Embryonic facial prominence (tissue), 1 donor: ENCODE data around the gene MEI4.
"Not testable (repeated sequence)": the region's sequence is repeated elsewhere in the genome, so short reads cannot be mapped to it uniquely, and the experiment has no call there.

Source experiments
- DNase-seq: peaks from one replicate; pipeline ENCODE4 v3.0.0-alpha.2; 2016; ENCODE audit errors: extremely low spot score

Gene MEI4, protein sequence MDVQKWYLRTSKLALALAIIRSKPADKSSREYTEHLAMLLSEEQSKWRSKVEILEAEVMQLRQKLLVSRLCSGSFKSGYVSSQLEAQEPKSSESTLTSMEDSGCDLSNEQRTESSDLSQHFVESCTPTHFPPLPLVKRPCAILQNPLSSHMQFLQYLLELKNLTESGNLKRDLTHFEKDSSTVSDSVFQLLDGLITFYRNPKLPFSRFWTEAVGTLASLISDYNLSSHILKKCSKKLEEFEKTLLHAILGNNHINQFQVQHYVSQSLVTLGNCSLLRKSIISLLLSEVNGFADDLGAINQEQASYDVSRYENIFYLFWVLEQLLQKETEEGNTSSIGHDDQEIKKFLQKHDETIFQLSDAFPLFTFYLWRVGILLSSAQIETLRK

DNA sequence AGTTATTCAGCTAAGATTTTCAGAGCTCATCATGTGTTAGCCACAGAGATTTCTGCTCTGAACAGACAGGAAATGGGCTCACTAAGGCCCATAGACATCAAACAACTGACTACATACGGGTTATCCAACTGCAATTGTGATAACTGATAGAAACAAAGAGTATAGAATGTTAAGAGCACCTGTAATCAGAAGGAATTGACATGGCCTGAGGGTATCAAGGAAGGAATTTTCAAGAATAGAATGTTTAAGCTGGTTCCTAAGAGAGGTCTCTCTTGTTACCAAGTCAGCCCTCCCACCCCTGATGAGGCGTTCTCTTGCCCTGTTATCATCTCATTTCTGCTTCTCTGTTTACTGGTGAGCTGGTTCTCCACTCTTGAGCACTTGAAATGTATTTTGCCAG, at the start of gene MEI4:
TSS of gene MEI4 (plus strand) at position 301 of the 400 bp plus-strand sequence. CDS start 37,633 bp downstream, outside the sequence.
- DNase-seq = no peak

DNA sequence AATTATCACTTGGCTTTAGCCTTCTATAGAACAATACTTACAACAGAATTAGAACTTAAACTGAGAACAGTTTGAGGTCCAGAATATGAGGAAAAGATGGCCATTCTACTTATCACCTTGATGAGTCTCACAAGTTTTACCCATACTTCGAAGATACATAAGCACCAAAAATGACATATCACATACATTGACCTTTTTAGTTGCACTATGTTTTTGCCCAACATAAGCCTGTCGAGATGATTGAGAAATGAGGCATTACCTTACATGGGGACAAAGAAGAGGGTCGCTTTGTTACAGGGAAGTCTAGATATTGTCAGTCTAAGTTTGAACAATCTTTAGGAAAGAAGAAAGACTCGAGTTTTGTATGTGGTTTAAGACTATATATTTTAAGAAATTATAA, 48.4 kb upstream of the MEI4 start:
- DNase-seq = no peak

DNA sequence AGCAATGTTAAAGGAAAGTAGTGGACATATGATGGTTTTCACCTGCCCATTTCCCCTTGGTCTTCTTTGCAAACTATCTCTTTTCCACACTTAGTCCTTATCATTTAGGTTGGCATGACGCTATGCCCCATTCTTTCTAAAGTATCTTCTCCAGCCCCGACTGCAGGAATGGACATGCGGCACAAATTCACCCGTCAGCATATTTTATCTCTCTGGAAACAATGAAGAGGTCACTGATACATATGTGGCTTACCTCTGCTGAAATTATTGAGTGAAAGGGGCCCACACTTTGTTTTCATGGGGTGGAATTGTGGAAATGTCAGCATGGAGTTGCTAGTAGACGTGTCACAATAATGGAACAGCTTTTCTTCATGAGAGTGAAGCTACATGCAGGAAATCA, 45.8 kb upstream of the MEI4 start:
- DNase-seq = no peak

DNA sequence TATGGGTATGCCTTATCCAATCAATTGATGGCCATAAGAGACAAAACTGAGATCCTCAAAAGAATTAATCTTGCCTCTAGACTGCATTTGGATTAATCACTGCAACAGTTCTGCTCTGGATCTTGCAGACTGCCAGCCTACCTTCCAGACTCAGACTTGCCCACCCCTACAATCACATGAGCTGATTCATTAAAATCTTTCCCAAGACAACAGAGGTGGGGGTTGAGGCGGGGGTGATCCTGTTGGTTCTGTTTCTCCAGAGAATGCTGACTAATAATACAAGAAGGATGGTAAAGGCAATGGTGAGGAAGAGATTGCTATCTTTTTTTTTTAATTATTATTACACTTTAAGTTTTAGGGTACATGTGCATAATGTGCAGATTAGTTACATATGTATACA, 43.7 kb upstream of the MEI4 start:
- DNase-seq = no peak

DNA sequence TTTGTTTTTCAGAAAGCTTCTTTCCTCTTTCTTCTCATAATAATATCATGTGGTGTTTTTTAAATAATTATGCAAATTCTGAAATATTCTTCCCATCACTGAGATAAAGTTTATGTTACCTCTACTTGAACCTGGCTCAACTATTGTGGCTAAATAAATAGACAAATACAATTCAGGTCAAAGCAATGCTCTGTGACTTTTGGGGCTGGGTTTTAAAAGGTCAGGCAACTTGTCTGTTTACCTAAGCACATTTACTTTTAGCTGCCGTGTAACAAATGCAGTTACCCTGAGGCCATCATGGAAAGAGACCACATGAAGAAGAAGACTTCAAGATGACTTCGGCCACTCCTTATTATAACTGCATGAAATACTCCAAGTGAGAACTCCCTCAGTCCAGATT, 33.7 kb upstream of the MEI4 start:
- no peak for DNase-seq

DNA sequence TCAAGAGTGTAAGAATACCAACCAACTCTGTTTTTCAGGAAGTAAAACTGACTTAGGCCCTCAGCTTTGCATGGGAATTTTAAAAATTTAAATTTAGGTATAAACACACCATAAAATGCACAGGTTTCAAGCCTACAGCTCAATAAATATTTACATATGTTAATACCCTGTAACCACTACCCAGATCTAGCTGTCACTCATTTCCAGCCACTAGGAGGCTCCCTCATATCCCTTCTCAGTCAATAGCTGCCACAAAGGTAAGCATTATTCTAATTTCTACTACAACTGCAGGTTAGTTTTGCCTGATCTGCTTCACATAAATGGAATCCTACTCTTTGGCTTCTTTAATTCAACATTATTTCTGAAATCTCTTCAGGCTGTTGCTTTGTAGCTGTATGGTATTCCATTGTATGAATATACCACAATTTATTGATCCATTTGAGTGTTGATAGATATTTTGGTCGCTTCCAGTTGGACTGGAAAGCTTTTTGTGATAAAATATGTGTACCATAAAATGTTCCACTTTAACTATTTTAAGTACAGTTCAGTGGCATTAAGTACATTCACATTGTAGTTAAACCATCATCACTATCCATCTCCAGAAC, 32.5 kb upstream of the MEI4 start:
- no peak for DNase-seq

DNA sequence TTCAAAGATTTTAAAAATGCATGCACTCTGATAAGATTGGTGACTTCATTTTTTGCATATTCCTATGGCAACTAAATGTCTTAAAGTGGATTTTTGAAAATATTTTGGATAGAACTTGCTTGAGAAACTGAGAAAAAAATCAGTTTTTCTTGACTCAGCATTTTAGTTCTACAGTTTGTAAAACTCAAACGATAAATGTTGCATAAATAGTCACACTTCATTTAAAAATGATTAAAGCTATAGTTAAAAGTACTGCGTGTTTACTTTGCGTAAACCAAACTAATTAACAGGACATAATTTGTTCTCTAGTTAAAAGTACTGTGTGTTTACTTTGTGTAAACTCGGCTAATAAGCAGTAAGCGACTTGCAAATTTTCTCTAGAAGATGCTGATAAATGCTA, 28.3 kb upstream of the MEI4 start:
- no peak for DNase-seq

DNA sequence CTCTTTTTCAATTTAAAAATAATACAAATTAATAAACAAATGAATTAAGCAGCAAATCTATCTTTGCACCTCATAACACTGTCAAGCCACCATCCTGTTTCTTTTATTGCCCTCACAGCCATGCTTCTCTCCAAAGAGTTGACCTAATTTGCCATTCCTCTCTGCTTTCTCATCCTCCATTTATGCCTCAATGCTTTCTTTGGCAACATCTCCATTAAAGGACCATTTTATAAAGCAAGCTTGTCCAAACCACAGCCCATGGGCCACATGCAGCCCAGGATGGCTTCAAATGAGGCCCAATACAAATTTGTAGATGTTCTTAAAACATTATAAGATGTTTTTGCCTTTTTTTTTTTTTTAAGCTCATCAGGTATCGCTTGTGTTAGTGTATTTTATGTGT, 26.4 kb upstream of the MEI4 start:
- no peak for DNase-seq

DNA sequence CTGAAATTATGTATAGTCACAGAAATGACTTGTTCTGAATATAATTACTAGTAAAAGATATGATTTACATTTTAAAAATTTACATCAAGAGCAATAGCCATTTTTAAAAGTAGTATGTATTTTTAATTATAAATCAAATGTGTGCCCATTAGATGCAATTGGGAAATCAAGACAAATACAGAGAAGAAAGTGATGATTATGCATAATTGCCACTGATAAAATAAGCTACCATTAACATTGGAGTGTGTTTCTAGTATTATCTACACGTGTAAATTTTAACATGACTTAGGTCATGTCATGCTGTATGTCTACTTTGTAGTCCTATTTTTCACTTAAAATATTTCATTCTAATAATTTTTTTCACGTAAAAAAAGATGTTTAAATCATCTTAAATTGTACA, 22.8 kb upstream of the MEI4 start:
- DNase-seq = no peak

DNA sequence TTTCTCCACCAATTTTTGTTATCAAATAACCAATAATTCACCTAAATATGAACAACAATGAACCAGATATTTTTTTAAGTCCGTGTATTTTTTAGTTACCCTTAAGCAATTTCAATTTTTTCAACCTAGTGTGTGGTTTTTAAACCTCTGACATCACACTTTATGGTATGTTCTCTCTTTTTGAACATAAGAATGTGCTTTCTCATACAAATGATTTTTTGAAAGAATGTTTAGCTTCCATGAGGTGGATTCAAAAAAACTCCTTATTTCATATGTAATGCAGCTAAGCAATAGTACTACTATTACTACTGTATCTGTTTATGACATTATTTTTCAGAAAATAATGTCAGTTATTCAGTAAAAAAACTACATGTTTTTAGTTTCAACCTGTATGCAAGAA, 19.4 kb upstream of the MEI4 start:
- no peak for DNase-seq

DNA sequence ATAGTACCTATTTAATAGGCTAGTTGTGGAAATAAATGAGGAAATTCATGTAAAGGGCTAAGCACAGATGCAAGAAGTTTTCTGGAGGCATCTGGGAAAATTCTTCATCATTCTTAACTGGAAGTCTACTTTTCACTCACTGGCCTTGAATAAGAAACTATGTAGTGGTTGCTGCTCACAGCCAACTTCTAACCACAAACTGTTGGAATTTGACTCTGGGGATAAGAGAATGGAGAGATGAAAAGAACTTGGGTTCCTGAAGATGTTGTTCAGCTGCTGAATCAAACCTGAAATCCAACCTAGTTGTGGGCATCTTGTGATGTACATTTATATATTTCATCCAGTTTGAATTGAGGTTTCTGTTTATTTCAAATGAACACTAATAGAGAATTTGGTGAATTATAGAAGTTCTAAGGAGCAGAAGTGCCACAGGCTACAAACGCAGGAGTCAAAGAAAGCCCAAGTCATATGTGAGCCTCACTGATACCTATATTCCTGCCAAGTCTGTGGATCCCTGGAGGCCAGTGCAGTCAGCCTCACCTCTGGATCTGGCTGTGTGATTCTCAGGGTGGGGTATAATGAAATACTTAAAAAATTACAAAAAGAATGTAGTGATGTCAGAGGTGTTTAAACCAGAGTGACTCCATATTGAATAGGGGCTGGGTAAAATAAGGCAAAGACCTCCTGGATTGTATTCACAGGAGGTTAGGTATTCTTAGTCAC, 18.7 kb upstream of the MEI4 start:
- no peak for DNase-seq

DNA sequence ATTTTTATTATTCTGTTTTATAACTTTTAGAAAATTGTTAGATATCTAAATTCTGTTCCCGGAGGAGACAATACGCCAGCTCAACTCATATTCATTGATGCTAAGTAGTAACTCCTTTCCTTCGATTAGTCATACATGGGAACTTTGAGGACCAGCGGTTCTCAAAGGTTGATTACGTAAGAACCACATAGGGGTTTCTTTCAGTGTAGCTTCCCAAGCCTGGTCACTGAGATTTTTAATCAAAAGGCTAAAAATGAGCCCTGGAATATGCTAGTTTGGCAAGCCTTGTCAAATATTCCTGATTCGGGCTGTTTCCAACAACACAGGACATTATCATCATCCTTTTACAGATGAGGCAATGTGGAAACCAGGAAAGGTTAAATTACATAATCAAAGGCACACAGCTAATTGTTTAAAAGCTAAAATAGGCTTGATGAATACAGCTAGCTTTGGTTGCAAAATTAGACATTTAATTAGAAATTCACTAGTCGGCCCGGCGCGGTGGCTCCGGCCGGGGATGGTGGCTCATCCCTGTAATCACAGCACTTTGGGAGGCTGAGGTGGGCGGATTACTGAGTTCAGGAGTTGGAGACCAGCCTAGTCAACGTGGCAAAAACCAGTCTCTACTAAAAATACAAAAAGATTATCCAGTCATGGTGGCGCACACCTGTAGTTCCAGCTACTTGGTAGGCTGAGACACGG, 14.6 kb upstream of the MEI4 start:
- DNase-seq = no peak

DNA sequence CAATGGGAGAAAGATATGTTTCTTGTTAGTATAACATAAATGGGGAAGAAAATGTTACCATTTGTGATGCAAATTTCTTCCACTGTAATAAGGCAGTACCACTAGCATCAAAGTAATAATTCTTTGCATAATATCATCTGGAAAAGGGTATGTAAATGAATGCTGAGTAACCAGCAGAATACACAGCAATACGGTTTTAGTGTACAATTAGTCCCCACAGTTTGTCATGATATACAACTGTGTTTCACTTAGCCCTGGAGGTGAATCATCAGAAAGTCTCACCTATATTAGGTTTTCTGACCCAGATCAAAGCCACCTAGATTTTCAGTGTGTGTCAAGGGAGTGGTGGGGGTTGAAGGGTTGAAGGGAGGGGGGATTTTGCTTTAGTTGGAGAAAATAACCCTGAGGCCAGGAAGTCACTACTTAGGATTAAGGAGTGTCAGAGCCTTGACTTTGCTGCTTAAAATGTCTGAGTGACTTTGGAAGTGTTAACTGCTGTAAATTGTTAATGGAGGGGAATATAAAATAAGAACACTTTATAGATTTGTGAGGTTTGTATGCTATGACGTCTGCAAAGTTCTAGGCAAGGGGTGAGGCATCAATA, 8.6 kb upstream of the MEI4 start:
- DNase-seq = no peak

DNA sequence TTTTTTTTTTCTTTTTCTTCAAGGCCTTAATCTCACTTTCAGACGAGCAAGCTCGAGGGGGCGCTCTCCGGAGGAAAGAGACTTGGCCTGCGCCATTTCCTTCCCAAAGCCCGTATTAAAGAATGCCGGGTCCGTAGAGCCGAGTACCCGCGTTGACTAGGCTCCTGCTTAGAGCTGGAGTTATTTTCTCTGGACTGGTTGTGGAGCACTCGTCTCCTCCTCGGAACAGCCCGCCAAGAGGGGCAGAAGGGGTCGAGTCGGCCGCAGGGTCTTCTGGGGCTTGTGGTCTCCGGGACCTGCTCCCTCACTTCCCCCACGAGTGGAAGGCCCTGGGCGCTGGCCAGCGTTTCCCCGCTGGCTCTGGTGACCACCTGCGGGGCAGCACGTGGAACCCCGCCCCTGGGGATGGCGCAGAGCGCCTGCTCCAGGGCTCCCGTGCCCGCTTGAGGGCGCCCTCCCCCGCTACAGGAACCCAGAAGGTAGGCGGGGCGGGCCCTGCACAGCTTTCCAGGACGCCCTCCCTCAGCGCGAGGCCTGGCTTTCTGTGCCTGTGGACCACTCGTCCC, 2.7 kb upstream of the MEI4 start:
- no peak for DNase-seq

DNA sequence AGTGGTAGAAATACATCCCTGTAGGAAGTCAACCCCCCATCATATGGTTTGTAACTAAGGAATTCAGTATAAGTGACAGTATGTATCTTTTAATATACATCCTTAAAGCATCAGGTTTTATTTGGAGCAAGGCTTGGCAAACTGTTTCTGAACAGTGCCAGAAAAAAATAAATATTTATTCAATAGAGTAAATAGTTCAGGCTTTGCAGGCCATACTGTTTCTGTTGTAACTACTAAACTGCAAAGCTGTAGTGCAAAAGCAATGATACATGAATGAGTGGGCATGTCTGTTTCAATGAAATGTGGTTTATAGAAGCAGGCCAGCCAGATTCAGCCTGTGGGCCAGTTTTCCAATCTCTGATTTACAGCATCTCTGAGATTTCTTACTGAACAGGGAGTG, 977 bp downstream of the MEI4 start:
- no peak for DNase-seq

DNA sequence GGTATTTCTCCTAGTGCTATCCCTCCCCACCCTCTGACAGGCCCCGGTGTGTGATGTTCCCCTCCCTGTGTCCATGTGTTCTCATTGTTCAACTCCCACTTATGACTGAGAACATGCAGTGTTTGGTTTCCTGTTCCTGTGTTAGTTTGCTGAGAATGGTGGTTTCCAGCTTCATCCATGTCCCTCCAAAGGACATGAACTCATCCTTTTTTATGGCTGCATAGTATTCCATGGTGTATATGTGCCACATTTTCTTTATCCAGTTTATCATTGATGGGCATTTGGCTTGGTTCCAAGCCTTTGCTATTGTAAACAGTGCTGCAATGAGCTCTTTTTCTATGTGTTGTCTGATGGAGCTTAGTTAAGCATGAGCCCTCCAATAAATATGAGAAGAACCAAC, 2.2 kb downstream of the MEI4 start:
- not testable (repeated sequence) for DNase-seq

DNA sequence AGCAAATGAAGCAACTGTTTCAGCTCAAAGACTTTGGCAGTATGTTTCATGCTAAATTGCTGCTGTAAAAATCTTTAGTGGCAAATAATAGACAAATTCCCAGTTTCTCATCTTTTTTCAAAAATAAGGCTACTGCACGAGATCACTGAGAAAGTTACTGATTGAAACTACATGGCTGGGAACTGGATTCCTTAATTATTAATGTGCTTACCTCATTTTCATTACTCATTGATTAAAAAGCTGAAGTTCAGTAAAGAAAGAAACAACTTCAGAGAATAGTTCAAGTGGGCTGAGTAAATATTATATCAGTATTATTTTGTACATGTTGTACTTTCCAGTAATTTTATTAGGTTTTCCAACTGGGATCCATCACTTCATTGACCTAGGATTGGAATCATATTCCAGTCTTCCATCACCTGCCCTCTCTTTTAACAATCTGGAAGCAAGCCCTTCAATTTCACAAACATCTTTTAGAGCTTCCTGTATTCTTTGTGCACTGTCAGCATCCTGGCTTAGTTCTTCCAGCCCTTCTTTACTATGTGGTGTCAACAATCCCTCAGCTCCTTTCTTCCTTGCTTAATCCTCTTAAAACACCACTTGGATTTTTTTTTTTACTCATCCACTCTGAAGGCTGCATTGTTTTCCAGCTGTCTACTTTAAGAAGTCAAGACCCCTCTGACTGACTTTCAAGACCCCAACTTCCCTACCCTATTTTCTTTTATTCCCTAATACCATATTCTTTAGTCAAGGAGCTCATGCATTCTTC, 4.3 kb downstream of the MEI4 start:
- no peak for DNase-seq

DNA sequence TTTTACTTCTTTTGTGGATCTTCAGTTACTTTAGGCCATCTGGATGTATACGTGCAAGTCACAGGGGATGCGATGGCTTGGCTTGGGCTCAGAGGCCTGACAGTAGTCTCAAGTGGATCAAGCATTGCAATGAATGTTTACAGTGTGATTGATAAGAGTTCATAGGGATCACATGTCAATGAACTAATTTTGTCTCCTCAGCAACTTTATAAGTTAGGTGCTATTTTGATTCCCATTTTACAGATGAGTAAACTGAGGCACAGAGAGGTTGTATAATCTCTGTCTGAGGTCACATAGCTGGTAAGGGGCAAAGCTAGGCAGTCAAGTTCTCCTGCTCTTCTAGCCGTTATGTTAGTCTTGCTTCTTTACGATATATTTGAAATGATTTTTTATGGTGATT, 13.5 kb downstream of the MEI4 start:
- no peak for DNase-seq

DNA sequence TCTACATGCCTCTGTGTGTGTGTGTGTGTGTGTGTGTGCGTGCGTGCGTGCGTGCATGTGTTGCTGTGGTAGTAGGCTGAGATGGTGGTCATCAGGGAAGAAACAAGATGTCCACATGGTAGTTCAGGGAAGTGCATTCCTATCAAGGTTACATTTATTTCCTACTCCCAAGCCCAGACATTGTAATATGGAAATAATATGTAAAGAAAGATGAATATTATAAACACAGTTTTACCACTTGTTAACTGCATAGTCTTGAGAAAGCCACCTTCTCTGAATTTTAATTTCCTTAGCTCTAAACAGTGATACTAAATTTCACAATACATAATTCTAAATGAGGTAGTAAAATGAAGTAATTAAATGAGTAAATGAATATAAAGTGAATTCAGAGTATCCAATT, 14.0 kb downstream of the MEI4 start:
- no peak for DNase-seq

DNA sequence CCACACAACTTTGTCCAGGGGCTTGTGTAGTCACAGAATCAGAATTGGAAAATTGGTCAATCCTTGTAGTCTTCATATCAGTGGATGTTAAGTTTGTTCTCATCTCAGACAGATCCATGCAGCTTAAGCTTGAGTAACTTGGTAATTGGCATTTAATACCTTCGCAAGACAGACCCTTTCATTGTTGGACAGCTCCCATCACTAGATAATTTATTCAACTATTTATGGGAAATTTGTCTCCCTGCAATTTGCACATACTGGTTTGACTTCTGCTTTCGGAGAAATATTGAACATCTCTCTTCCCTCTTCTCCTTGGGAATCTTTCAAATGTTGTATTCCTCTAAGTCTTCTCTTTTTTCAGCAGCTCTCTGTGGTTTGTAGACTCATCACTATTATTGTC, 17.1 kb downstream of the MEI4 start:
- DNase-seq = no peak

DNA sequence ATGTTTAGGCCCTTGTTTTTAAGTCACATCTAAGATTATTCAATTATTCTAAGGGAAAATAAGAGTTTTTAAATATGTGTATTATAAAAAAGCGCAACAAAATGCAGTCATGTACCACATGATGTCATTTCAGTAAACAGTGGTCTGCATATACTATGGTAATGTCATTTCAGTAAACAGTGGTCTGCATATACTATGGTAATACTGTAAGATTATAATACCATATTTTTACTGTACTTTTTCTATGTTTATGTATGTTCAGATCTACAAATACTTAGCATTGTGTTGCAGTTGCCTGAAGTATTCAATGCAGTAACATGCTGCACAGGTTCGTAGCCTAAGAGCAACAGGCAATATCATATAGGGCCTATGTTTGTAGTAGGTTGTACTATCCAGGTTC, 21.4 kb downstream of the MEI4 start:
- no peak for DNase-seq
